Jurkat, Clone E6-1 (cell line): Measurements from ENCODE around the gene RNF17.

ENCODE experiments used
- DNase-seq: peaks from one replicate; pipeline ENCODE4 v3.0.0-alpha.2; 2011; ENCODE audit warnings: low read depth, low spot score
- H3K4me3 ChIP-seq: 2 replicates; pipeline ENCODE4 v1.5.1; 2011; ENCODE audit warnings: mild to moderate bottlenecking, low read length, control low read depth, moderate library complexity

Gene RNF17

DNA sequence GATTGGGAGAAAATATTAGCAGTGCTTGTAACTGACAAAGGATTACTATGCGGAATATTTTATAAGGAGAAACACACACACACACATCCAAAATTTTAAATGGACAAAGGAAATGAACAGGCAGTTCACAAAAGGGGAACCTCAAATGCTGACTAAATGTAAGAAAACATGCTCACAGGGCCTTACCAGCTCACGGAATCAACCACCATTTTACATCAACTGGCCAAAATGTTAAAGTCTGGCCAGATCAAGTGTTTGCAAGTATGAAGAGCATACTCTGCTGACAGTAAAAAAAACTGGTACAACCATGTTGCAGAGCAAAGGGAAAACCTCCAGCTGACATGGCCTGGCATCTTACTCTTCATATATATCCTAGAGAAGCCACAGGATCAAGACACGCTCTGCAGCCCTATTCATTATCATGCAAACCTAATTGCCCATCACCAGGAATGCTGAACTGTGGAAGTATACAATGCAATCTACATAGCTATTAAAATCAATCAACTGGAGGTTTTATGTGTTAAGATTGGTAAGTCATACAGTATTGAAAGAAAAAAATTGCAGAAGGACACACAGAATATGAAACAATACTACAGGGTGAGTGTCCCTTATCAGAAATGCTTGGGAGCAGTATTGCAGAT, 124.4 kb downstream of the RNF17 start:
- H3K4me3 ChIP-seq, result no peak overlapping the region
- no peak for DNase-seq

DNA sequence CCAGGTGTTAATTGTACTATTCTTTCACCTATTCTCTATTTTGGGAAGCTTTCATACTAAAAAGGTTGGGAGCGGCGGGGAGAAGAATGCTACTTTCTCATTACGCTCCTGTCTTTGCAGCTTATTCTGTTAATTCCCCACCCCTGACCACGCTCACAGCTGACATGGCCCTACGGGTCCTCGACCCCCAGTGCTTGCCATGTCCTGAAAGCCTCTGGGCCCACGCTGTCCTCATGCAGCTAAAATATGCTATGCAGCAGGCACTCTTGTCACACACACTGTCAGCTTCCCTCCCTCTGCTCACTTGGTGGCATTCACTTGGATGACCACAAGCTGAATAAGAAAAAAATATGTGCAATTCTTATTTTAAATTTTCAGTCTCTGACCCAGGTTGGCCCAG, 126.3 kb downstream of the RNF17 start:
- DNase-seq, result no peak

DNA sequence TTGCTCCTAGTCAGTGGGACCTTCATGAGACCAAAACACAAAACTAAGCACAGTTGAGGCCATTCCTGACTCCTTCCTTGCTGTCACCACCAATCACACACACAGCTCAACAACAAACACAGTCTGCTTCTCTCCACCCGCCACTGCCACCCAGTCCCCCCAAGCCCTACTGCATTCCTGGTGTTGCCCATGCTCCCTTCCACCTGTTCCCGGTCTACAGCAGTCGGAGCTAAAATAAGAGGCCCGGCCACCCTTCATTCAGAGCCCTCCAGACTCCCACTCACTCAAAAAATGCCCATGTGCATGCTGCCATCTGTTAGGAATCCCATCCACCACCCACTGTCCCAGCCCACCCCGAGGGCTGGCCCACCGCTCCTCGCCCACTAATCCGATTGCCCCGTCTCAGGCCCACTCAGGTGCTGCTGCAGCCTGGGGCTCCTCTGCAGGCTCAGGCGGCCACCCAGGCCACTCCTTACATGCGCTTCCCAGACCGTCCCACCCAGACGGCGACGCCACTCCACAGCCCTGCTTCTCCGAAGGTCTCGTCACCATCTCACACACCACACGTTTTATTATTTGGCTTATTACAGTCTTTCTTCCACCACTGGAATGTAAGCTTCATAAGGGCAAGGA, 127.6 kb downstream of the RNF17 start:
- no peak for DNase-seq
- no peak overlapping the region for H3K4me3 ChIP-seq

More for the DNA sequence above, 126.3 kb downstream of the RNF17 start:
- H3K4me3 ChIP-seq, result no peak overlapping the region

DNA sequence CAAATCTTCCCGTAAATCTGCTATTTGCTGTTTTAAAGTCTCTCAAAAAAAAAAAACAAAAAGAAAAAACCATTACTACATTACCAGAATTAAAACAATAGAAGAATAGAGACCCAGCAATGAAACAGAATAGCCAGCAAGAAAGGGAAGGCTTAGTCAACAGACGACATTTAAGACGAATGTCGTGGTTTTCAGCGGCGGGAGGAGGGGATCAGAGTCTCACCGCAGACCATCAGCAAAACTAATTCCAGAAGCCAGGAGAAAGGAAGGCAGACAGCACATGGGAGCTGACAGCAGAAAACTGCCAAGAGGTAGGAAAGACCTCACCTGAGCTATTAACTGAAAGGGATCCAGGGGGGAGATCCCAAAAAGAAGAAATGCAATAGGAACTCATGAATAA, 128.9 kb downstream of the RNF17 start:
- no peak for DNase-seq
- no peak overlapping the region for H3K4me3 ChIP-seq

DNA sequence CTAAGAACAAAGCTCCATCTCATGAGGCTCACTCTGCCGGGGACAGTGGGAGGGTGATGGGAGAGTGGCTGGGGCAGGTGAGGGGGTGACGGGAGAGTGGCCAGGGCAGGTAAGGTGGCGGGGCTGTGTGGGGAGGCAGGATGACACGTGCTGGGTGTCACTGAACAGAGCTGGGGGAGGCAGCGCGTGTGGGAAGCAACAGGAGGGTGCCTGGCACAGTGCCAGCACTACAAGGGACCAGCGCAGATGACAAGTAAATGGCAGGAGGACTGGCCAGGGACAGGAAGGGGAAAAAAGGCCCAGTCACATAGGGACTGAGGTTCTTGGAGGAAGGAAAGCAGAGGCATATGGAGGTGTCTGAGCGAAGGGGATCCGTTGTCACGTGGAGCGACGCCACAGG, 129.9 kb downstream of the RNF17 start:
- DNase-seq, result no peak
- no peak overlapping the region for H3K4me3 ChIP-seq

DNA sequence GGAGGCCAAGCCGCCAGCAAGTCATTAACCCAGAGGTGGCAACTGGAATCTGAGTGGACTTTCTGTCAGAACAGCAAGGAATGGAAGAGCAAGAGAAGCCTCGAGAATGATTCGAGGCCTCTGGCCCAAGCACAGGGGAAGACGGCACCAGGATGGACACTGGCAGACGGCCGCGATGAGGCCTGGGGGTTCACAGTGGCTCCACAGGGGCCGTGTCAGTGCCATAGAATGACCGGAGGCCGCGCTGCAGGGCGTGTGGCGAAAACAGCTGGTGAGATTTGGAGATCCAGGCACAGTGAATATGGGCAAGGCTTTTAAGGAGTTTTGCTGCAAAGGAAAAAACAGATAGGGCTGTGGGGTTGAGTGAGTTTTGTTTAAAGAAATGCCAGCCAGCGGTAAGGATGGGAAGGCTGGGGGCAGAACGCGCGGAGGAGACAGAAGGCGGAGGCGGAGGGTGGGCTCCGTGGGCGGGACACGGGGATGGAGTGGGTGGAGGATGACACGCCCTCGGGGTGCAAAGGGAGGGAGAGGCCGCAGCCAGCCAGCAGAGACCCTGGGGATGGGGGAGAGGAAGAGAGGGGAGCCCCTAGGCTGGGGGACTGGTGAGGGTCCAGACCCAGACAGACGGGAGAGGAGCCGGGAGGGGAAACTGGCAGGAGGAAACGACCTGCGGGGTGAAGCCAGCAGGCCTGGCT, 130.5 kb downstream of the RNF17 start:
- no peak overlapping the region for H3K4me3 ChIP-seq
- no peak for DNase-seq

DNA sequence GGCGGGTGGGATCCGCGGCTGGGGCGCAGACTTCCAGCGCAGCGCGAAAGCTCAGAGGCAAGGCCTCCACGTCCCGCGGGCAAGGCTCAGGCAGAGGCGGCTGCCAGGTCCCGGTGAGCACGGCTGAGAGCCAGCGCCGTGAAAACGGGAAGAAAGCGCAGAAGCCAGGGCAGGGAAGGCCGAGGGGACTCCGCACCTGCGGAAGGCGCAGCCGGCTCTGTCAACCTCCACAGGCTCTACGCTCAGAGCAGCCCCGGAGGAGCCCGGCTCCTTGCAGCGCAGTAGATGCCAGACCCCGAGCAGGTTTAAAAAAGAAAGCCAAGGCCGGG, 131.0 kb downstream of the RNF17 start:
- H3K4me3 ChIP-seq, result no peak overlapping the region
- DNase-seq, result no peak

DNA sequence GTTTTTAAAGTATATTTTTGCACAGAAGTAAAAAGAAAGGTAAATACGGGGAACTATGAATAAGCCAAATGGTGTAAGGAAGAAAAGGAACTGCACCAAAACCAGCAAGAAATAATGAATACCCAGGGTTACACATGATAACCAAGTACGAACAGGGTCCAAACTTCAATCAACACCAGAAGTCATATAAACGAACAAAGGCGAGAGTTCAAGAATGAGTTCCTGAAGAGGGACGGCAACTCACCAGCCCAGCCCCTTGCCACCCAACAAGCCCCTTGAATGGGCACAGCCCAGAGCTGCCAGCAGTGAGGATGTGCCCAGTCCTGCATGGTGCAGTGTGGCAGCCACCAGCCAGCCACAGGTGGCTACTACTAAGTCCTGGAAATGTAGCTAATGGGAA, 132.1 kb downstream of the RNF17 start:
- DNase-seq, result no peak

DNA sequence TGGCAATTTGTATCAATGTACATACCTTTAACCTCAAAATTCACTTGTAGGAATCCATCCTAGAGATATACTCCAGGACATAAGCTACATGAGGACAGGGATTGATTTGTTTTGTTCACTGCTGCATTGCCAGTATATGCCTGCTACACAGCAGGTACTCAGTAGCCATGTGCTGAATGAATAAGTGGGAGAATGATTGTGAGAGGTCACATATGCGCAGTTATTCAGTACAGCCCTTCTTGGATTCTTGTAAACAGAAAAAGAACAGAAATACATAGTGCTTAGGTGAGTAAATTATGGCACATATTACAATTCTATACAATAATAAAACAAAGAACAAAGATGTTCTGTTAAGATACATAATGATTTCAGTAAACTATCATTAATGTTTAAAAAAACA, 133.3 kb downstream of the RNF17 start:
- H3K4me3 ChIP-seq, result no peak overlapping the region
- no peak for DNase-seq

More for the DNA sequence above, 132.1 kb downstream of the RNF17 start:
- no peak overlapping the region for H3K4me3 ChIP-seq

DNA sequence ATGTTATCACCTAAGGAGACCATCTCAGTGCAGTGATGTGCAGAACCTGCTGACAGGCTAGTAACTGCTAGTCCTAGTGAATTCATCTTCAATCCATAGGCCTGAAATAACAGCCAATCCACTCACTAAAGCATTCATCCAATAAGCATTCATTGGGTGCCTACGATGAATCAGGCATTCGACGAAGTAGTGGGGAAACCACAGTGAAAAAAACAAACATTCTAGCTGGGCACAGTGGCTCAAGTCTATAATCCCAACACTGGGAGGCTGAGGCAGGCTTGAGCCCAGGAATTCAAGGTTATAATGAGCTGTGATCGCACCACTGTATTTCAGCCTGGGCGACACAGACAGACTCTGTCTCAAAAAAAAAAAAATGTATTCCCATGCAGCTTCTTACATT, 135.6 kb downstream of the RNF17 start:
- no peak for DNase-seq
- no peak overlapping the region for H3K4me3 ChIP-seq

DNA sequence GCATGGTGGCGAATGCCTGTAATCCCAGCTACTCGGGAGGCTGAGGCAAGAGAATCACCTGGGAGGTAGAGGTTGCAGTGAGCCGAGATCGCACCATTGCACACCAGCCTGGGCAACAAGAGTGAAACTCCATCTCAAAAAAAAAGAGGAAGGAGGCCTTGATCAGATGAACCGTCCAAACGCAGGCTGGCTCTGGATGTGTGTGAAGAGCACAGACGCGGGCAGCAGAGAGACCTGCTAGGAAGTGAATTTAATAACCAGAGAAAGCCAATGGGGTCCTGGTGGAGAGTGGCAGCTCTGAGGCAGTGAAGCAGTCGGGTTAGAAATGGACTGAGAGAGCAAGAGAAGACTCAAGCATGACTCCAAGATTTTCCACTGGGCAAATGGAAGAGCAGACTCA, 136.5 kb downstream of the RNF17 start:
- no peak for DNase-seq

DNA sequence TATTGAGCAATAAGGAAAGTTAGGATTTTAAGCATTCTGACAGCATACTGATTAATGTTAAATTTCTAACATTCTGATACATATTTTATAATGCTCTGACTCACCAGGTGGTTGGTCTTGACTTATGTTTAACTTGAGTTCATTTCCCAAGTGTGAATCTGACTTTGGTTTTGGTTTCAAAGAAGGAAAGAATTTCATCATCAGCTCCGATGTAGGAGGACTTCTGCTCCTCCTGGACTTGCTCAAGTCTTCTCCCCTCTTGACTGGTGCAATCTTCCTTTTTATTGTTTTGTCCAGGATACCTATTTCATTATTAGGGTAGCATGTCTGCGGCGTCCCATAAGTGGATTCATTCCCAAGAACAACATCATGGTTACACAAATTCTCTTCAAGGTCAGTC, 141.3 kb downstream of the RNF17 start:
- H3K4me3 ChIP-seq, result no peak overlapping the region
- DNase-seq, result no peak

More for the DNA sequence above, 136.5 kb downstream of the RNF17 start:
- no peak overlapping the region for H3K4me3 ChIP-seq

DNA sequence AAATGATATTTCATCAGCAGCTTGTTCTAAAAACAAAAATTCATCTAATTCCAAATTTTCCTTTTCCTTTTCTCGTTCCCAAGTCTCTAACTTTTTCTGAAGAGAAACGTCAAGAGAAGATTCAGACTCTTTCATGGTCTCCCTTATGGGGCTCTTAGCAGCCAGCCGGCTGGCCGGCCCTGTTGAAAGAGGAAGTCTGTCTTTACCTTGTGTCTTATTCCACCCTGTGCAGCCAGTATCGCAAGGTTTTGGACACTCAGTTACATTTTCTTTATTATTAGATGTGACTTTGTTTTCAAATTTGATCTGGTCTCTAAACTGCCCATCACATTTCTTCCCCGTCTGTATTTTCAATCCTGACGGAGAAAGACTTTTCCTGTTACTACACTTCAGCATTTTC, 142.3 kb downstream of the RNF17 start:
- no peak overlapping the region for H3K4me3 ChIP-seq
- DNase-seq, result no peak

DNA sequence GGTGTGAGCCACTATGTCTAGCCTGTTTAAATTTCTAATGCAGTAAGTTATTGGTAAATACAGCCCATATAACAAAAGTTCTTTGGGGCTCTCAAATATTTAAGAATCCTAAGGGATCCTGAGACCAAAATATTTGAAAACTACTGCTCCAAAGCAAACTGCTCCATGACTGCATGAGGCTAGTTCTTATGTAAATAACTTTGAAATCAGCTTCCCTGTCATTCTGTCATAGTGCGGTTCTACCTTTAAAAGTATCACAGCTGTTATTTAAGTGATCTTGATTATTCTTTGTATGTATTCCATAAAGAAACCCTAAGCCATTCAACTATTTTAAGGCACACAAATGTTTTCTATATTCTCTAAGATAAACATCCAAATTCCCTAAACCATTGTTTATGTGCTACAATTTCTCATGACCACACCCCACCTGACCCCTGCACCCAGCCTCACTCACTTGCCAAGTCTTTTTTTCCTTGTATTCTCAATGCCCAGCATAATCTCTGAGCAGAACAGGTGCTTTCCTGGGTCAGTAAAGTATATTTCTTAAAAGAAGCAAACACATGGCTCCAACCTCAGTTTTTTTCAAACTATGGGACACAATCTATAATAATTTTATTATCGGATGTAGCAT, 146.6 kb downstream of the RNF17 start:
- DNase-seq, result no peak

DNA sequence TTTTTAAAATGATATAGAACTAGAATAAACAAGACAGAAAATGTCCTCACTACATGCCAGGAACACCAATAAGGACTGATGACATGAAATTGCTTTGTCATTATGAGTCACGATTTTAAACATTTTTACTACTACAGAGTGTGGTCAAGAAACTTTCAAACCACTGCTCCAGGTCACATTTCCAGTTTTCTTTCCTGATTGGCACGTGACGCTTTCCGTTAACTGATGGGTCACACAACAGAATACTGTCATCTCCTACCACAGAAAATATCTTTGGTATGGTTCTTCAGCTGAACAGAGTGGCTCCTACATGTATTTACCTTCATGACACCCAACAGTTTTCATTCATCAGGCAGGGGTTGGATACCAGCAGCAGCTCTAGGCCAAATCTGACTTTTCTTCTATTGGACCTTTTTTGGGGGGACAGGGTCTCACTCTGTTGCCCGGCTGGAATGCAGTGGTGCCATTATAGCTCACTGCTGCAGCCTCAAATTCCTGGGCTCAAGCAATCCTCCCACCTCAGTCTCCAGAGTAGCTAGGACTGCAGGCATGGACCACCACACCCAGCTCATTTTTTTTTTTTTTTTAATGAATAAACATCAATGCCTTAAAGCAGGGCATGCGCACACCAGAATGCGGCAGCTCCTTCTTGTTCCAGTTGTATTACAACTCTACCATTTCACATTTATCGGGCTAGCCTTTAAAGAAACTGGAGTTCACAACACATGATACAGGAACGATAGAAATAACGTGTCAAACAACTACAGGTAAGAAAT, 147.4 kb downstream of the RNF17 start:
- DNase-seq, result no peak
- H3K4me3 ChIP-seq, result no peak overlapping the region

More for the DNA sequence above, 146.6 kb downstream of the RNF17 start:
- no peak overlapping the region for H3K4me3 ChIP-seq

DNA sequence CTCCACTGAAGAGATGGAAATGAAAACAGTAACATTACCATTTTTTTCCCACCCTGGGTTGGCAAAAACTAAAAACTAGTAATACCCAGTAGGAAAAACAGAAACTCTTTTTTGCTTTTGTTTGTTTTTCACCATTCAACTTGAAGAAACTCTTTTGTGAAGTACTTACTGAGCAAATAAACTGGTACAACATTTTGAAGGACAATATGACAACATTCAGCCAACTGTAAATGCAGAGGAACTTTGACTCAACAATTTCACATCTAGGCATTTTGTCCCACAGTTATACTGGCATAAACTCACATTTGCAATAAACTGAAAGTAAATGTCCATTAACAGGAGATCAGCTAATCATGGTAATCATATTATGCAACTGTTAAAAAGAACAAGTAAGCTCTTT, 152.5 kb downstream of the RNF17 start:
- DNase-seq, result no peak

DNA sequence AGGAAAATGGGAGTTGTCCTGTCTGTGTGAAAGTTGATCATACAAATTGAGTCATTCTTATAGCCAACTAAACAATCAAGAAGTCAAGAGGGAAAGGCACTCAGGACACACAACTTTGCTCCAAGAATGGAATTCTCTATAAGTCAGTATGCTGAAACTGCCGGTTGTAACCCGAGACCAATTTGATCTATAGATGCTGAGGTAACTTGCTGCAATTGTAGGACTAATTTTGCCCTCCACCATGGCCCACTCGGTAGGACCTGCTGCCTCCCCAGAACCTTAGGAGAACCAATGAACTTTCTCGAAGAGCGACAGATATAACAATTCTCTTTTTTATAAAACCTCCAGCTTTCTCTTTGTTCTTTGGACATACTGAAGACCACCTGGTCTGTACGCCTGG, 157.0 kb downstream of the RNF17 start:
- no peak overlapping the region for H3K4me3 ChIP-seq
- no peak for DNase-seq

More for the DNA sequence above, 152.5 kb downstream of the RNF17 start:
- H3K4me3 ChIP-seq, result no peak overlapping the region

DNA sequence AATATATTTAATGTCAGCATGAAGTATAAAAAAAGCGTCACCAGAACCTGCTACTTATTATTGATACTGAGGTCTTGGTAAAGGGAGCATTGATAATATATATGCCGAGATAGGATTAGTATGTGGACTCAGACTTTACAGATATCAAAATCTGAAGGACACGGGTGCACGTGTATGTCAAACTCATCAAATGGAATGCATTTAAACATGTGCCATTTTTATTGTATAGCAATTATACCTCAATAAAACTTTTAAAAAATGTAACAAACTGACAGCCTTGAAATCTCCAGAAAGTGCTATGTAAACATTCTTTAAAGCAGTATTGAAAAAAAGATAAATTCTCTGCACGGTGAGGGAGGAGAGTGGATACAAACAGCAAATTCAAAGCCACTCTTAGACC, 157.9 kb downstream of the RNF17 start:
- no peak for DNase-seq
- peak overlapping the region; percentile 82 for H3K4me3 ChIP-seq

DNA sequence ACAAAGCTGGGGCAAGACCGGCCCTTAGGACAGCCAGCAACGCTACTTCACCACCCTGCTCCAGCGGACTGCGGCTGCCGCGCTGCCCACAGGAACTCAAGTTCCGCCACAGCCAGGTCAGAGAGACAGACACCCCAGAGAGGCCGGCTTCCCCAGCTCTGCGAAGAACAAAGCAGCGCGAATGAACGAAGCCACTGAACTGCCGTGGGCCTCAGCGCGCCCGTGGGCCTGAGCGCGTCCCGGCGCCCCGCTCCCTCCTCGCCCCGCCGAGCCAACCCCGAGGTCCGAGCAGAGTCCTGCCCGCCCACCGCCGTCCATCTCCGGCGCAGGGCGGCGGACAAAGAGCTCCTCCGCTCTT, 158.4 kb downstream of the RNF17 start:
- DNase-seq, result no peak
- peak overlapping the region; percentile 82 for H3K4me3 ChIP-seq
